GDM1 (cell line): ENCODE results near the gene PARVB.

ENCODE experiments used
- DNase-seq: peaks from one replicate; lab custom pipeline; 2025; lab: John Stamatoyannopoulos, UW

The PARVB gene, protein sequence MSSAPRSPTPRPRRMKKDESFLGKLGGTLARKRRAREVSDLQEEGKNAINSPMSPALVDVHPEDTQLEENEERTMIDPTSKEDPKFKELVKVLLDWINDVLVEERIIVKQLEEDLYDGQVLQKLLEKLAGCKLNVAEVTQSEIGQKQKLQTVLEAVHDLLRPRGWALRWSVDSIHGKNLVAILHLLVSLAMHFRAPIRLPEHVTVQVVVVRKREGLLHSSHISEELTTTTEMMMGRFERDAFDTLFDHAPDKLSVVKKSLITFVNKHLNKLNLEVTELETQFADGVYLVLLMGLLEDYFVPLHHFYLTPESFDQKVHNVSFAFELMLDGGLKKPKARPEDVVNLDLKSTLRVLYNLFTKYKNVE

DNA sequence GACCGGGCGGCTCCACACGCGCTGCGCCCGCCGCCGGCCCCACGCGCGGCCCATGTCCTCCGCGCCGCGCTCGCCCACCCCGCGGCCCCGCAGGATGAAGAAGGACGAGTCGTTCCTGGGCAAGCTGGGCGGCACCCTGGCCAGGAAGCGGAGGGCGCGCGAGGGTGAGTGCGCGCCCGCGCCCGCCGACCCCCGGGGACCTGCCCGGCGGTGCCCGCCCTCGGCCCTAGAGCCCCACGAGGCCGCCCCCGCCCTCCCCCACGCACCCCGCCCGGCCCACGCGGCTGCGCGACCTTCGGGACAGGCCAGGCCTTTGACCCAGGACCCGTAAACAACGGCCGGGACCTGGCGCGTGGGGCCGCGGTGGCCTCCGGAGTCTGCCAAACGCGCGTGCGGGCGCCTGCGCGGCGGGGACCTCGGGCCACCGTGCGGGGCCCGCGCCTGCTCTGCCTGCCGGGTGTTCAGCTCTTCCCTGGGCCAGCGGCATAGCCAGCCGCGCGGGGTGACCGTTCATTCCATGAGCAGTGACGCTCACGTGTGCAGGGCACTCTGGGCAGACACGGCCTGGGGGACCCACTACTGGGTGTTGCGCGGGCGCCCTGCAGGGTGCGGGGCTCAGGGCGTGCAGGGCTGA lies at the start of gene PARVB:
Gene PARVB, plus strand, starts transcription at position 15 of the 634 bp plus-strand sequence. Its CDS starts 38 bp downstream, at position 53.
- DNase-seq = no peak

DNA sequence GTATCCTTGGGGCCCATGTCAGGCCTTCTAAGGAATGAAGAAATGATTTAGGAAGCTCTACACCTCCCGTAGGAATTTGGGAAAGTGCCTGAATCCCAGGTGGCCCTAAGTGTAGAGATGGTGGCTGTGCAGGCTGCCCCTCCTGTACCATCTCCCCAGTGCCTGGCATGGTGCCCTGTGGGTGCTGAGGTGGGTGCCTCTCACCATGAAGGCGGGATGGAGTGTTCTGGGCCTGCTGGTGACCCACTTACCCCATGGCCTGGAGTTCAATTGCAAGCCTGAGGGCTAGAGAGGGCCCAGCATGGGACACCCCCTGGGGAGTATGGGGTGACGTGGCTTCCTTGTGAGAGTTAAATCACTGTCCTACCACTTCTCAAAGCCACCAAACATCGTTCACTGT lies 49.1 kb upstream of the PARVB start:
- no peak for DNase-seq

DNA sequence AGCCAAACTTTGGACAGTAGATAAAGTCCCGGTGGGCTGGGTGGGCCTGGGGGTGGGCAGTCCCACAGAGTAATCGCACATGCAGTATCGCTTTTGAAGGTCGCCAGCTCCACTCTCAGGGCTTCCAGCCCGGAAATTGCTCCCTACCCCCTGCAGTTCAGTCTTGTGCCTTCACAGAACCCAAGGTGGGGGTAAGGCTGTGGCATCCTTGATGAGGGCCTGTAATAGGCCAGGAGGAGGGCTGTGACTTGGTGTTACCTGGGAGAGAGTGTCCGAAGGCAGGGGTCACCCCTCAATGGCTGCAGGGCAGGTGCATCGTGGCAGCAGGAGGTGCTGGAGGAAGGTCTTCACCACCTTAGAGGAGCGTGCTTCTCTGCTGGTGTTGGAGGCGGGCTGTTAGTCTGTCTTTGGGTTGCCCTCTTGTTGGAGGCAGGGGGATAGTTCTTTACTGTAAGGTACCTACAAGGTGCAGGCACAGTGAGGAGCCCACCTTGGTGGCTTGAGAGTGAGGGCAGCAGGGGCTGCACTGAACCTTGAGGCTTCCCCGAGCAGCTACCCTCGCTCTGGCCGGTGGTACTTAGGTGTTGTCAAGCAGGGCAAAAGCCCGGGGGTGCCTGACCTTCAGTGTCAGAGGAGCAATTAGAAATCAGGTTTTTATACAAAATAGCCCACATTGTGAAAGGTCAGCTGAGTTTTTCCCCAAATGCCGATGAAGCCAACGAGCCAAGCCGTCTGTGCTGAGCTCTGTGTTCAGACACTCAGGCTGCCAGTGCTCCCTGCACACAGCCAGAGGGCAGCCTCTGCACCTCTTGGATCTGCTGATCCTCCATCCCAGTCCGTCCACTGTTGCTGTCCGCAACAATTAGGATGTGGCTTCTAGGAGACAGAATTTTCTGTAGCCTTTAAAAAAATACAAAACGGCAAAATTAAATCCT lies 47.0 kb upstream of the PARVB start:
- no peak for DNase-seq

DNA sequence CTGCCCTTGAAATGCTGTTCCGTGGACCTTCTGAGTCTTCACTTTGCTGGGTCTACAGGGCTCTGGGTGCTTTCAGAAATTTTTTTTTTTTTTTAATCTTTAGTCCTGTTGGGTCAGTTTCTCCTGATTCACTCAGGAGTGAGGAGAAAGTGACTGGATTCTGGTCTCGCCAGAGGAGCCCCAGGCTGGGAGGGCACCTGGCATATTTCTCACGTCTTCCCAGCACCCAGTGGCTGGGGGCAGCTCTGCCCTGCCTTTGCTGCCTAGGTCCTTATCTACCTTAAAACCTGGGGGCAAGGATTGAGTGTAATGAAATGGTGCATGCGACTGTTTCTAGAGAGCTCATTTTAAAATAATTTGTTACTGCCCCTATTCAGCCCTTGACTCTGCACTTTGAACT lies 45.5 kb upstream of the PARVB start:
- no peak for DNase-seq

DNA sequence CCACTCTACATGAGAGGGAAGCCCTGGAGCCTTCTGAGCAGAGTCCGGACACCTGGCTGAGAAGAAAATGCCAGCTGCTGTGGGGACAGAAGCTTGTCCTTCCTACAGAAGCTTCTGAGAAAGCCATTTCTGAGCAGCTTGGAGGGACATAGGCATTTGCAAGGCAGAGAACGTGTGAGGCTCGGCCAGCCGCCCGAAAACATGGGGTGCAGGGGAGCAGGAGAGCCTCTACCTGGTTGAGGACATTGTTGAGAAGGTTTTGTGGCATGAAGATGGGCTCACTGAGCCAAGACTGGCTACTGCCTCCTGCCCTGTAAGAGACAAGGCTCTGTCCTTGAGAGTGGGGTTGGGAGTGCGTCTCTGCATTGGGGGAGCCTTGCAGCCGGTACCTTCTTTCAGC lies 43.5 kb upstream of the PARVB start:
- no peak for DNase-seq

DNA sequence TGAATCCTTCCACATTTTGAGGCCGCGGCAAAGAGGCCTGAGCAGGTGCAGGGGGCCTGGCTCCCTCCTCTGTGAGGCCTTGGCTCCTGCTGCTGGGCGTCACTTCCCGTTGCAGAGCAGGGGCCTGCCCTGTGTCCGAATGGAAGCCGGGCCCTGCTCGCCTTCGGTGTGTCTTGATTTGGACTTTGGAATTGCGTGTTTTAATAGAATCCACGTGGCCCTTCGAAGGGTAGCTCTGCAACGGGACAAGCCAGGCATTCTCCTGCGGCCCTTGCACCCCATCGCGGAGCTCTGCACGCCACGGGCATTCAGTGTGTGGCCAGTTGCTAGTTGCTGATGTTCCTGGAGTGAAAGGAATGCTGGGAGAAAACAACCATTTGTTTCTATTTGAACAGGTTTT lies 43.1 kb upstream of the PARVB start:
- DNase-seq = no peak

DNA sequence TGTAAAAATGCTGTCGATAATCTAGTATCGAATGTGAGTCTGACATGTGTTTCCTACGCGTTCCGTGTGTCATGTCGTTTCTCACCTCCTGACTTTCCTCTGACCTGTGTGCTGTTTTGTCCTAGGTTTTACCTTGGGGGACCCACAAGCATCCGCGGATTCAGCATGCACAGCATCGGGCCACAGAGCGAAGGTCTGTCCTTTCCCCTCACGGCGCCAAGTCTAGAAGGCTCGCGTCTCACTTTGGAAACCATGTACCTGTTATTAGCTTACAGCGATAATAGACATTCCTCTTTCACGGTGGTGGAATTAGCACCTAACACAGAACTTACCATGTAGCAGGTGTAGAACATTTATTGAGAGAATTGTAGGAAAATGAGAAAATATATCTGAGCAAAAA lies 40.3 kb upstream of the PARVB start:
- no peak for DNase-seq

DNA sequence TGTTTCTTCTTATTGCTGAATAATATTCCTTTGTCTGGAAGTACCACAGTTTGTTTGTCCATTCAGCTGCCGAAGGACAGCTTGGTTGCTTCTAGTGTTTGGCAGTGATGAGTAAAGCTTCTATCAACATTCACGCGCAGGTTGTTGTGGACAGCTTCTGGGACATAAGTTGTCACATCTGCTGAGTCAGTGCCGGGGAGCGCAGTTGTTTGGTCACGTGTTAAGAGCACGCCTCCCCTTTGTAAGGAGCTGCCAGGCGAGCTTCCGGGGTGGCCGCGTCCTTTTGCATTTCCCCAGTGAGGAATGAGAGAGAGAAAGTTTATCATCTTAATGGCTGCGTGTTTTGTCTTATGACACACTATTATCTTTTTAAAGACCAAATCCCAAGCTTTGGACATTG lies 38.6 kb upstream of the PARVB start:
- DNase-seq = no peak

DNA sequence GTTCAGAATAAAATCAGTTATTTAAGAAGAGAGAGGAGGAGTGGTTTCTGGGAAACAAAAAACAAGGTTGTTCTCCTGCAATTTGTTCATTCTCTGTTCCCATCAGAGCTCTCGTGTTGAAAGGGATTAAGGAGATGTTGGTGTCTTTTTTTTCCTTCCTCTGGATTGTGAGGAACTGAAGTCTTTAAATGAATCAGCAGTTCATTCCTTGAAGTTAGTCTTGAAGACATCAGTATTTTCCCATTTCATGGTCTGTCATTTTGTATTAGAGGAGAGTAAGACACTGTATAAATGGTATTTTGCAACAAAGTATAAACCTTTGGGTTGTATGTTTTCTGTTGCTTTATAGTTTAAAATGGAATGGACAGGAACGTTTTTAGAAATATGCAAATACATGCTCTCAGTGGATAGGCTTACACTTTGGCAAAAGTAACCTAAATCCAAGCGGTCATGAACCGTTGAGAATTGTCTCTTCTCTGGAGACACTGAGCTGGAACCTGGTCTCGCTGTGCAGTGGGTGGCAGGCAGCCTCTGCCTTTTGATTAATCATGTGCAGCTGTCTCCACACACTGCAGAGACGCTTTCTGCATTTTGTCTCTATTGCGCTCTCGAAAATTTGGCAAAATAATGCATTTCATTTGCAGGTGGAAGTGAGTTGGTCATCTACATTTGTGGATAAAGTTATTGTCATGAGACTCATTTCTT lies 35.8 kb upstream of the PARVB start:
- DNase-seq = no peak

DNA sequence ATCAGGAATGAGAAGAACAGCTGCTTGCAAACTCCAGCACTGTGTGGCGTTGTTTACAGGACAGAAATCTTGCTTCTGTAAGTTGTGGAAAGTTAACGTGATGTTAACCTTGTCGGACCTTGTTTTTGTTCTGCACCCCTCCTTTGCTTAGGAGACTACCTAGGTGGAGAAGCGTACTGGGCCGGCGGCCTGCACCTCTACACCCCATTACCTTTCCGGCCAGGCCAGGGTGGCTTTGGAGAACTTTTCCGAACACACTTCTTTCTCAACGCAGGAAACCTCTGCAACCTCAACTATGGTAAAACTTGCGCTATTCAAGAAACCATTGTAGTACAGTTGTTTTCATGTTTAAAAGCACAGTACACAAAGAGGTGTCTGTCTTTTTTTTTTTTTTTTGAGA lies 35.1 kb upstream of the PARVB start:
- DNase-seq = no peak

DNA sequence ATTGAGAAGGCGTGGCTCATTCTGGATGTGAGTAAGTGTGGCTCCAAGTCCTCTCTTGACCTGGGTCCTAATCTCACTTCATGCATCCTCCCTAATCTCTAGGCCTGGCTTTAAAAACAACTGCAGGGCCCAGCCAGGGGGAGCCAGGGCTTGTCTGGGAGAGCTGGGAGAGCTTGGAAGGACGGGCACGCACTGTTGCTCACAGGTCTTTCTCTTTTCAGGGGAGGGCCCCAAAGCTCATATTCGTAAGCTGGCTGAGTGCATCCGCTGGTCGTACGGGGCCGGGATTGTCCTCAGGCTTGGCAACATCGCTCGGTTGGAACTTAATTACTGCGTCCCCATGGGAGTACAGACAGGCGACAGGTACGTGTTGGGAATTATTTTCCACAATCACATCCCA lies 34.1 kb upstream of the PARVB start:
- DNase-seq = no peak

DNA sequence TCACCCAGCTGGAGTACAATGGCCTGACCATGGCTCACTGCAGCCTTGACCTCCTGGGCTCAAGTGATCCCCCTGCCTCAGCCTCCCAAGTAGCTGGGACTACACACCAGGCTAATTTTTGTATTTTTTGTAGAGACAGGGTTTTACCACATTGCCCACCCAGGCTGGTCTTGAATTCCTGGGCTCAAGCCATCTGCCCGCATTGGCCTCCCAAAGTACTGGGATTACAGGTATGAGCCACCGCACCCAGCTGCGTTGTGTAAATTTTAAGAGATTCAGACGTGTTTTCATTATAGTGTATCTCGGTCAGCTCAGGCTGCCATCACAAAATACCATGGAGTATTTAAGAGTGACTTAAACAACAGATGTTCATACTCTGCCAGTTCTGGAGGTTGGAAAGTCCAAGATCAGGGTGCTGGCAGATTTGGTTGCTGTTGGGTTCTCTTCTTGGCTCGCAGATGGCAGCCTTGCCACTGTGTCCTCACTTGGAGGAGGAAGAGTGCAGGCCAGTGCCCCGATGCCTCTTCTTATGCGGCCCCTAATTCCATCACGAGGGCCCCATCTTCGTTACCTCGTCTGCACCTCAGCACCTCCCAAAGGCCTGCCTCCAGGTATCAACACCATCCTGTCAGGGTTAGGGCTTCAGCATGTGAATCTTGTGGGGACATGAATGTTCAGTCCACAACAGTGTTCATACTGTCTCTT lies 32.6 kb upstream of the PARVB start:
- no peak for DNase-seq

DNA sequence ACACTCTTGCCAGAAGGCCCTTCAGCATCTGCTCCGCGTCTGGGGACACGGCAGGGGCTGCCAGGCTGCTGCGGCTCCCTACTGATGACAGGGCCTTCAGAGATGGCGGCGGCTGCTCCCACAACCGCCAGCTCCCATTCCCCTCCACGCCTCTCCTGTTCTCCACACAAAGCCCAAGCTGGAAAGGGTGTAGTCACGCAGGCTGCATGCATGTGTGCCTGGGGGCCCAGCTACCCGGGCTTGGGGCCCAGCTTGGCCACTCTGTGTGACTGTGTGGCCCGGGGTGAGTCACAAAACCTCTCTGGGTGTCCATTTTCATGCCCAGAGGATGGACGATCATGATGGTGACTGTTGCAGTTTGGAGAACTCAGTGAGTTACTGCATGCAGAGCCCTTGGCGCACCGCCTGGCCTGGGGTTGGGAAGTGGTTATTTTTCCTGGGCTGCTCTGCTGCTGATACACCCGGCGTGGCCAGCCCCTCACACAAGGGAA lies 31.7 kb upstream of the PARVB start:
- no peak for DNase-seq

DNA sequence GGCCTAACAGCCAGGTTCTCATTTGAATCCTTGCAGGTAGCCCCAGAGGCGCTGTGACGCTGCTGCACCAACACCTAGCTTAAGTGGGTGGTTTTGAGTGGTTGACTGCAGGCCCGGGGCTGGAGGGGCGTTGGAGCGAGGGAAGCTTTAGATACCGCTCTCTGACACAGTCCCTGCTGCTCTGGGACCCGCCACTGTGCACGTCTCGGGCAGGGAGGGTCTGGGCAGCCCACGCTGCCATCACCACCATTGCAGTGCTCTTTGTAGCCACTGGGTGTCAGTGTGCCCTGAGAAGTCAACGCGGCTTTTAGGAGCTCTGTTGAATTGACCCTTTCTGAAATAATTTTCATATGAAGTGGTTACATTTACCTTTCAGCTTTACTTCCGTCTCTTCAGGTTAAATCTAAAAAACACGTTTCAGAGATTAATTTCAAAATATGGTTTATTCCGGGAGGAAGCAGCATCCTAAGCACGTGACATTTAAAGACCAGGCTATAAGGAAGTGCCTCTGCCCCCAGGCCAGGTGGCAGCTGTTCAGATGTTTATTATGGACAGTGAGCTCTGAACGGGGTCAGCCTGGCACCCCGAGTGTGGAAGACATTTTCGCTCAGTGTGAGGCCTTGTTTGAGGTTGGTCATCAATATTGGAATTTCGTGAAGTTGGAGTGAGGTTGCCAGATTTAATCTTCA lies 30.9 kb upstream of the PARVB start:
- peak; percentile 32 for DNase-seq

DNA sequence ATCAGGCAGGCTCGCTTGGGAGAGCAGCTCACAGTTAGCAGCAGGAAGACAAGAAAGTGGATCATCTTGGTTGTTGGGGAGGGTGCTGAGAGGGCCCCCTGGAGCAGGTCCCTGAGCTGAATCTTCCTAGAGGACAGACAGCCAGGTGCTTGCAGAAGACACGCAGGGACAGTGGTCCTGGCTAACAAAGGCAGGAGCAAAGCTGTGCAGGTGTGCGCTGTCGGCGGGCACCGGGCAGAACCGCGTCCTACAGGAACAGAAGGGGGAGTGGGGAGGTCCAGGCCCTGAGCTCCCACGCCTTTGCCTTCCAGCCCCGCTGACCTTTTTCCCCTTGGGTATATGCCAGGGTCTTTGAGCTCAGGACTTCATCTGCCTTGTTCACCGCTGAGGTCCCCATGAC lies 30.1 kb upstream of the PARVB start:
- DNase-seq = no peak

DNA sequence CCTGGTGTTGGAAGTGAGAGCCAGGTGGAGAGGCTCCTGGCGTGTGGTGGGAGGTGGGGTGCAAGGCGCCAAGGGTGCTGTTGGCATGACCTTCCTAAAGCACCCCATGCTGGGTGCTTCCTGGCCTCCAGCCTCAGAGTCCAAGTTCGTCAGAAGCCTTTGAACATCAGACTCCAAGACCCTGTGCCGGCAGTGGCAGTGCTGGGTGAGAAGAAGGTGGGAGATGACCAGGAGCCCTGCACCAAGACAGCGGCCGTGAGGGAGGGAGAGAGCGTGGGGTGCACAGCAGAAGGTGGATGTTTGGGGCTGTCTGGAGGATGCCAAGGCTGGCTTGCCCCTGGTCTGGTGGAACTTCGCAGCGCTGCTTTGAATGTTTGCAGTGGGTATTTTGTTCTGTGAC lies 29.7 kb upstream of the PARVB start:
- no peak for DNase-seq

DNA sequence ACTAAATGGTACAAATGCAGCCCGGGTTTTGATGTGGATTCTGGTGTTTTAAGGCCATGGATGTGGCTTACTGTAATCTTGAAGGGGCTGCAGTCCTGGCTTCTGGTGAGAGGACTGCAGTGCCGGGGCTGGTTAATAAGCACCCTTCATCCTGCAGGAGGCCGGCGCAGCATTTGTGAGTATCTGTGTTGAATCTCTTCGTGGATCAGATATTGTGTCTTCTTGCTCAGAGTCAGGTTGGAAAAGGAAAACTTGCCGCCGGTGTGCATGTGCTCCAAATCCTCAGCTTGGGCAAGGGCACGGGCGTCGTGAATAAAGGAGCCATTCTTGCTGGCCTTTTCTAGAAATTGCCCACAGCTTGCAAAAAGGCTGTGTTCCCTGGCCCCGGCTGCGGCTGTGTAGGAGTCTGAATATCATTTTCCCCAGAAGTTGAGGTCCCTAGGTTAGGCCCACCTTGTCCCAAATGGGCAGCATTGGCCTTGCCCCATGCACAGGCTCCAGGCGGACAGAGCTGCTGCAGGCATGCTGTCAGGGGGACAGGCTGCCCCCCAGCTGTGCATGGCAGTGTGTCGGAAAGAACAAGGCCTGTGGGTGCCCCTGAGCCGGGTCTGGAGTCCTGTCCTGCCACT lies 28.9 kb upstream of the PARVB start:
- DNase-seq = no peak

DNA sequence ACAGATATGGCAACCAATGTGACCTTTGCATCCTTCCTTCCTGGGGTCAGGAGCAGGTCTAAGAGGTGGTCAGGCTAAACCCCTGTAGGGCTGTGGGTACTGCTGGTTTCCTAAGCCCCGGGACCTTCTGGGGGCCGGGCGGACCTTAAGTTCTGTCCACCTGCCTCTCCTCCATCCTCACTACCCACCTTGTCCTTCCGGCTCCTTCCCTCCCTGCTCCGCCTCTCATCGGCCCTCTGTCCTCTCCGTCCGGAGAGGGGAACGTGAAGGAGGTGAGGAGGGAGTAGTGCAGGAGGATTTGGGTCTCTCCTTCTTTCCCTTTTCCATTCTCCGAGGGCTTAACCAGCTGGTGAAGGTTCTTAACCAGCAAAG lies 28.3 kb upstream of the PARVB start:
- DNase-seq = no peak

DNA sequence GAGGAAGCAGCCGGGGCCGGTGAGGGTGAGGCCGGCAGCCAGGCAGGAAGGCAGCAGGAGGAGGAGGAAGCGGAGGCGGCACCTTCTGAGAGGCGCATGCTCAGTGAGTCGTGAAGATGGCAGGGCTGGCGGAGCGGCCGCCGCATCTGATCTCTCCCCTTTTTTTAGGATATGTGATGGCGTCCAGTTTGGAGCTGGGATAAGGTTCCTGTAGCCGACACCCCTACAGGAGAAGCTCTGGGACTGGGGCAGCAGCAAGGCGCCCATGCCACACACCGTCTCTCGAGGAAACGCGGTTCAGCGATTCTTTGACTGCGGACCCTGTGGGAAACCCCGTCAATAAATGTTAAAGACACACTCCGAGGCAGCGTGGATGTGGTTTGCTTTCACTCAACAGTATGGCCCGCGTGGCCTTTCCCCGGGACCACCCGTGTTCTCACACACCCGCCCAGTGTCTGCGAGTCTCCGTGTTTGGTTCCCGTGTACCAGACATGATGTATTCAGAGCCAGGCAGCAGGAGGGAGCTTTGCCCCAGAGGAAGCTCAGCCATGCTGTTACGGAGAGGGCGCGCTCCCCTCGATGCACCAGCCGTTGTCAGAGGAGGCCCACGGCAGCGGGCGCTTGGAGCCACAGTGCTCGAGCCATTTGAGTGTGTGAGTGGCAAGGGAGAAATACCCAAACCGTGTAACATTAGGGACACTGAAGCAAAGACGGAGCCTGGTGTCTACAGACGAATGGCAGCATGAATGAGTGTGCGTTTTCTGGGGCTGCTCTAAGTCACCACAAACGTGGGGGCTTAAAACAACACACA lies 27.7 kb upstream of the PARVB start:
- DNase-seq = peak; percentile 68

DNA sequence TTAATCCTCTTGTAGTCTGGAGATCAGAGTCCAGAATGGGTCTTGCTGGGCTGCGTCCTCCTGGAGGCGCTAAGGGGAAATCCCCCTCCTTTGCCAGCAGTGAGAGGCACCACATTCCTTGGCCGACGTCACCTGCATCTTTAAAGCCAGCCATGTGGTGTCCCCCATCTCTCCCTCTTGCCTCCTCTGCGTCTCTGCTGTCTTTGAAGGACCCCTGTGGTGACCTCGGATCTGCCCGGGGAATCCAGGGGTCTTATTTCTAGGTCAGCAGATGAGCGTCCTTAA lies 27.2 kb upstream of the PARVB start:
- DNase-seq = no peak
